Spleen (tissue), 11 donors: ENCODE data around the gene CHST6. TPM values are rescaled to one million over a fixed set of nuclear protein-coding genes. Genes with fewer than 3 reads are reported as not detected.

Source experiments
- DNase-seq: peaks from one replicate; pipeline ENCODE4 v3.0.0-alpha.2; 2020
- H3K27ac ChIP-seq, 8 donors: fragments of 200-600 bp; sonication (generic) in 7 of 8; 1 replicate in 4 of 8; 2 replicates in 4 of 8; pipeline versions ENCODE4 v1.5.0 to v1.8.0; 2016 to 2021; ENCODE audit warnings: inconsistent platforms in 4 of 8, mild to moderate bottlenecking in 4 of 8, moderate library complexity in 1 of 8
- H3K27me3 ChIP-seq, 7 donors: fragments of 200-600 bp; sonication (generic) in 6 of 7; replicated peaks in 1 of 7; 1 replicate in 4 of 7; 2 replicates in 3 of 7; pipeline versions ENCODE4 v1.5.0 to v1.8.0; 2016 to 2021; ENCODE audit warnings: inconsistent platforms in 3 of 7, mild to moderate bottlenecking in 1 of 7
- H3K36me3 ChIP-seq, 6 donors: fragments of 200-600 bp; sonication (generic) in 5 of 6; 1 replicate in 4 of 6; 2 replicates in 2 of 6; pipeline versions ENCODE4 v1.5.0 to v1.8.0; 2016 to 2021; ENCODE audit warnings: inconsistent platforms in 2 of 6
- H3K4me1 ChIP-seq, 6 donors: fragments of 200-600 bp; sonication (generic) in 5 of 6; 1 replicate in 3 of 6; 2 replicates in 3 of 6; pipeline versions ENCODE4 v1.5.0 to v1.8.0; 2016 to 2021; ENCODE audit warnings: inconsistent platforms in 3 of 6
- H3K4me3 ChIP-seq, 8 donors: fragments of 200-600 bp; sonication (generic) in 7 of 8; 1 replicate in 4 of 8; 2 replicates in 4 of 8; pipeline versions ENCODE4 v1.5.0 to v1.8.0; 2016 to 2021; ENCODE audit warnings: inconsistent platforms in 4 of 8, mild to moderate bottlenecking in 4 of 8, moderate library complexity in 2 of 8
- H3K9me3 ChIP-seq, 8 donors: fragments of 200-600 bp; sonication (generic) in 7 of 8; 1 replicate in 4 of 8; 2 replicates in 4 of 8; pipeline versions ENCODE4 v1.5.0 to v1.8.0; 2016 to 2021; ENCODE audit warnings: inconsistent platforms in 4 of 8
- CTCF ChIP-seq, 11 experiments: fragments of 200-600 bp in 7 of 11; fragments of 450-650 bp in 4 of 11; sonication (generic) in 4 of 11; IDR thresholded peaks in 8 of 11; conservative IDR thresholded peaks in 3 of 11; 1 replicate in 7 of 11; 2 replicates in 4 of 11; pipeline versions ENCODE4 v1.4.0 to v1.8.0; 2016 to 2021; ENCODE audit warnings: antibody characterized with exemption in 11 of 11, inconsistent platforms in 4 of 11, mild to moderate bottlenecking in 1 of 11
- POLR2A ChIP-seq, 3 donors: fragments of 450-650 bp; IDR thresholded peaks; one replicate each; pipeline ENCODE4 v1.5.1; 2017; ENCODE audit warnings: antibody characterized with exemption in 3 of 3, mild to moderate bottlenecking in 1 of 3
- POLR2AphosphoS5 ChIP-seq, 3 donors: sonication (generic); formaldehyde crosslinking; IDR thresholded peaks; one replicate each; pipeline ENCODE4 v1.5.1; 2017; ENCODE audit warnings: antibody characterized with exemption in 3 of 3
- WGBS, 5 donors: extraction: QIAGEN DNeasy Blood & Tissue Kit in 3 of 5; methylation state at CpG; one replicate each; pipeline versions ENCODE4 v1.1.5 to v1.1.7; 2013 to 2018; 5-methylcytosine and 5-hydroxymethylcytosine counted together
- intact Hi-C: fragments of 100-400 bp; cut with DNase I; formaldehyde crosslinking; loops from one replicate; pipeline ENCODE4 v1.15.0; 2023; ENCODE audit warnings: low total_unique reads
- polyA plus RNA-seq, 3 donors: library from polyadenylated mRNA; stranded (reverse); fragments of 200-250 nt; gene quantifications; one replicate each; pipeline ENCODE4 v1.2.1, GENCODE V29; 2013
- total RNA-seq, 7 donors: library from RNA; depleted of rRNA in 3 of 7; stranded (reverse); fragments of >200 nt in 3 of 7; fragmentation: NEBNext Ultra II Directional in 4 of 7; extraction: Animal tissue kit (Norgen Biotek cat#: 25700) in 4 of 7; gene quantifications; one replicate each; pipeline versions ENCODE4 v1.1.0 to v1.2.1, GENCODE V29; 2016 to 2021
- donor health status: healthy with polysubstance abuse.
- donor health status: DM: no; HTN: no; CAD: no; lungs with moderate emphysema.
- donor health status: DM: no; HTN: no; CAD: no.
- donor health status: Bipolar disorder and iron deficiency.
- donor health status: healthy.
- donor health status: DM: no; HTN: no; CAD: no.
- donor health status: DM: yes; HTN: yes; CAD: no.

Gene CHST6
- total and polyA plus RNA-seq, 10 donors, result under 0.01 to 0.66 (median 0.19) TPM; not detected in 1

- no peaks in the 10 kb centered on the region for H3K4me1 ChIP-seq
- no peak within 1 kb of the TSS for H3K4me3 ChIP-seq
- 86 to 95% (median 93%) methylated on average over 6 to 7 of the region's 7 CpGs for WGBS, 5 donors
- TF ChIP-seq POLR2AphosphoS5 (IDR thresholded peaks at IDR 0.05), result no peak
- TF ChIP-seq POLR2A (IDR thresholded peaks at IDR 0.05), result no peak
- no peak for TF ChIP-seq CTCF (IDR thresholded peaks at IDR 0.05 in 8 of 11, conservative IDR thresholded peaks at IDR 0.05 in 3 of 11)
- no peak for DNase-seq
- H3K9me3 ChIP-seq, result no peaks in the 10 kb centered on the region
- H3K36me3 ChIP-seq, result no peaks in the 10 kb centered on the region
- H3K27ac ChIP-seq, result no peak within 1 kb of the TSS
- no peaks in the 10 kb centered on the region for H3K27me3 ChIP-seq
- intact Hi-C loops, result no loop called here
These were observed 40.7 kb upstream of the CHST6 start, which contains the start of gene CHST5 for GRCh38 chr16:75535901-75536300. Gene CHST5 (minus strand): TSS chr16:75536108. CDS start chr16:75530384, 5,724 bp downstream.

- Histone ChIP-seq H3K4me1 (no peaks in the 10 kb centered on the region), H3K27me3 (no peaks in the 10 kb centered on the region), H3K27ac (no peak overlapping the region), H3K4me3 (no peak overlapping the region), H3K9me3 (no peaks in the 10 kb centered on the region), H3K36me3 (no peaks in the 10 kb centered on the region)
- WGBS, 5 donors, result 66 to 82% (median 78%) methylated on average over 32 to 34 of the region's 34 CpGs
- TF ChIP-seq CTCF (IDR thresholded peaks at IDR 0.05 in 8 of 11, conservative IDR thresholded peaks at IDR 0.05 in 3 of 11) (no peak), POLR2AphosphoS5 (IDR thresholded peaks at IDR 0.05) (no peak), POLR2A (IDR thresholded peaks at IDR 0.05) (no peak)
- no peak for DNase-seq
- intact Hi-C loops, result no loop called here
These were observed 40.1 kb upstream of the CHST6 start for GRCh38 chr16:75535211-75535843.

- Histone ChIP-seq H3K27me3 (no peaks in the 10 kb centered on the region), H3K4me1 (no peaks in the 10 kb centered on the region), H3K27ac (no peak overlapping the region), H3K9me3 (no peaks in the 10 kb centered on the region), H3K4me3 (no peak overlapping the region), H3K36me3 (no peaks in the 10 kb centered on the region)
- 84 to 86% (median 86%) methylated on average over 17 to 19 of the region's 19 CpGs for WGBS, 5 donors
- no peak for TF ChIP-seq CTCF (IDR thresholded peaks at IDR 0.05 in 8 of 11, conservative IDR thresholded peaks at IDR 0.05 in 3 of 11)
- TF ChIP-seq POLR2A (IDR thresholded peaks at IDR 0.05), result no peak
- TF ChIP-seq POLR2AphosphoS5 (IDR thresholded peaks at IDR 0.05), result no peak
- DNase-seq, result no peak
- intact Hi-C loops, result no loop called here
These were observed 39.4 kb upstream of the CHST6 start for GRCh38 chr16:75534560-75535205.

- intact Hi-C loops, result no loop called here
- Histone ChIP-seq H3K27me3 (no peaks in the 10 kb centered on the region), H3K4me3 (no peak overlapping the region), H3K4me1 (no peaks in the 10 kb centered on the region), H3K27ac (no peak overlapping the region), H3K9me3 (no peaks in the 10 kb centered on the region), H3K36me3 (no peaks in the 10 kb centered on the region)
- WGBS, 5 donors, result 85 to 93% (median 93%) methylated on average over 1 to 2 of the region's 2 CpGs
- TF ChIP-seq CTCF (IDR thresholded peaks at IDR 0.05 in 8 of 11, conservative IDR thresholded peaks at IDR 0.05 in 3 of 11) (no peak), POLR2A (IDR thresholded peaks at IDR 0.05) (no peak), POLR2AphosphoS5 (IDR thresholded peaks at IDR 0.05) (no peak)
- DNase-seq, result no peak
These were observed 37.5 kb upstream of the CHST6 start for GRCh38 chr16:75532791-75533190.
